GM12874 (cell line): ENCODE measurements around the gene ZNF385B.

Experiments used
- TF ChIP-seq, protein P1 (sequence below): IDR thresholded peaks from 2 replicates; pipeline ENCODE4 v1.5.1; 2011; ENCODE audit warnings: low read depth, mild to moderate bottlenecking, control low read depth, low read length, moderate library complexity; ENCODE audit not compliant: insufficient read depth

ZNF385B gene

DNA sequence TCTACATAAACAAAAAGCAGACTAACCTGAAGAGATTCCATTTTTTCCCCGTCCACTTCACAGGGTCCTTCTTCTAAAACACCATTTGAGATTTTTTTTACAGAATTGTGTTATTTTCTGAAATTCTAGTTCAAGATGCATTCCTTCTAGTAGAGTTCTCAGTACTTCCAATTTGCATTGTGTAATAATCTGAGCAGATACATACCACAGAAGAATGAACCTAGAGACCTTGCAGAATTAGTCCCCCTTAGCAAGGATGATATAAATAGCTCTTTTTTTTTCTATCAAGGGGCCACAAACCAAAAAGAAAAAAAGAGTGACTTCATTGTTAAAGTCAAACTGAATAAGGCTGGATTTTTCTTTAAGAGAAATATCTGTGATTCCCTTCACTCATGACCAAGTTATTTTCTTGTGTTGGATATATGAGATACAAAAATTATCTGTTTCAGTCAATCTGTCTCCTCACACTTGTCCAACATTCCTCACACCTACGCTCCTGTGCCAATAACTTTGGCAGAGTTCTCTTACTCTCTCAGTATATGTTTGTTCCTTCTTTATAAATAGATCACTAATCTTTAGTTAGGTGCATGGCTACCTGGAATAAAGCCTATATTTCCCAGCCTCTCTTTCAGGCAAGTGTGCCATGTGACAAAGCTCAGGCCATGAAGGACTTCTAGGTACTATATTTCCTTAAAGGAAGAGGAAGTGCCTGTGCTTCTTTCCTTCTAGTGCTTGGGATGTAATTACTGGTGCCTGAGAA lies 183.5 kb downstream of the ZNF385B start:
- TF ChIP-seq, protein P1, sequence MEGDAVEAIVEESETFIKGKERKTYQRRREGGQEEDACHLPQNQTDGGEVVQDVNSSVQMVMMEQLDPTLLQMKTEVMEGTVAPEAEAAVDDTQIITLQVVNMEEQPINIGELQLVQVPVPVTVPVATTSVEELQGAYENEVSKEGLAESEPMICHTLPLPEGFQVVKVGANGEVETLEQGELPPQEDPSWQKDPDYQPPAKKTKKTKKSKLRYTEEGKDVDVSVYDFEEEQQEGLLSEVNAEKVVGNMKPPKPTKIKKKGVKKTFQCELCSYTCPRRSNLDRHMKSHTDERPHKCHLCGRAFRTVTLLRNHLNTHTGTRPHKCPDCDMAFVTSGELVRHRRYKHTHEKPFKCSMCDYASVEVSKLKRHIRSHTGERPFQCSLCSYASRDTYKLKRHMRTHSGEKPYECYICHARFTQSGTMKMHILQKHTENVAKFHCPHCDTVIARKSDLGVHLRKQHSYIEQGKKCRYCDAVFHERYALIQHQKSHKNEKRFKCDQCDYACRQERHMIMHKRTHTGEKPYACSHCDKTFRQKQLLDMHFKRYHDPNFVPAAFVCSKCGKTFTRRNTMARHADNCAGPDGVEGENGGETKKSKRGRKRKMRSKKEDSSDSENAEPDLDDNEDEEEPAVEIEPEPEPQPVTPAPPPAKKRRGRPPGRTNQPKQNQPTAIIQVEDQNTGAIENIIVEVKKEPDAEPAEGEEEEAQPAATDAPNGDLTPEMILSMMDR, result no peak

DNA sequence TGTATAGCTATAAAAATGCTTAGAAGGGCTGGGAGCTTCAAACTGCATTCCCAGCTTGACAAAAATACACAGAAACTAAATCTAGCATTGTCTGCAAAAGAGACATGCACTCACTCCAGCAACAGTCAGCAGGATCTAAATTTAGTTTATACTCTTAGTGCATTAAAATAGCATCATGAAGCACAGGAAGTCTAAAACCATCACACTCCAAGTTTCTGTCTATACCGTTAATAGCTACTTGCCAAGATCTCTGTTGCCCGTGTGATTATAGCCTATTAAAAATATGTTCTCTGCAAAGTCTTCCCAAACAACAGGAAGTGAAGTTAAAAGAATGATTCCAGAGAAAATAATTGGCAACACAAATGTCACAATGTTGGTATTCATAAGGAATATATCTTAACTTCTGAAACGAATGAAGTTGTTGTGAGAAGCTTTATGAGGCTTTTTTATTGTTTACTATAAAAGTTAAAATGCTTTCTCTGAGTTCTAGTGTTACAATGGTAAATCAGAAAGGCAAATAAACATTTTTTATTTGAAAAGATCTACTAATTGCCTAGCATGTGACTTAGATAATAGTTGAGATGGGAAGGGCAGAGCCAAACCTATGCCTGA lies 184.2 kb downstream of the ZNF385B start:
- TF ChIP-seq, protein P1, result no peak

DNA sequence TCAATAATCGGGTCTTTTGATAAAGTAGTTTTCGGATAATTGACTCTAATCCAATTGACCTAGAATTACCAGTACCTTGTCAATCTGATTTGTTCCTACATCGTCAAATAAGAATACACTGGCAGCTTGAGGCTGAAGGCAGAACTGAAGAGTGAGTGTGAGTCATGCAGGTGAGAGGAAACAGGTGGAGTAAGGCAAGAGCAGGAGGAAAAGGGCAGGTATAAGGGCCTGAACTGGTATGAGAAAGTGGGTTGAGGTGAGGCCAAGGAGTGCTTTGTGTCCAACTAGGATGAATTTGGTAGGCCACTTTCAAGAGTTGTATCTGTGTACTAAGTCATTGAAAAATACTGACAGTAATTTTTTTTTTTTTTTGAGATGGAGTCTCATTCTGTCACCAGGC lies 186.0 kb downstream of the ZNF385B start:
- TF ChIP-seq, protein P1, result no peak

DNA sequence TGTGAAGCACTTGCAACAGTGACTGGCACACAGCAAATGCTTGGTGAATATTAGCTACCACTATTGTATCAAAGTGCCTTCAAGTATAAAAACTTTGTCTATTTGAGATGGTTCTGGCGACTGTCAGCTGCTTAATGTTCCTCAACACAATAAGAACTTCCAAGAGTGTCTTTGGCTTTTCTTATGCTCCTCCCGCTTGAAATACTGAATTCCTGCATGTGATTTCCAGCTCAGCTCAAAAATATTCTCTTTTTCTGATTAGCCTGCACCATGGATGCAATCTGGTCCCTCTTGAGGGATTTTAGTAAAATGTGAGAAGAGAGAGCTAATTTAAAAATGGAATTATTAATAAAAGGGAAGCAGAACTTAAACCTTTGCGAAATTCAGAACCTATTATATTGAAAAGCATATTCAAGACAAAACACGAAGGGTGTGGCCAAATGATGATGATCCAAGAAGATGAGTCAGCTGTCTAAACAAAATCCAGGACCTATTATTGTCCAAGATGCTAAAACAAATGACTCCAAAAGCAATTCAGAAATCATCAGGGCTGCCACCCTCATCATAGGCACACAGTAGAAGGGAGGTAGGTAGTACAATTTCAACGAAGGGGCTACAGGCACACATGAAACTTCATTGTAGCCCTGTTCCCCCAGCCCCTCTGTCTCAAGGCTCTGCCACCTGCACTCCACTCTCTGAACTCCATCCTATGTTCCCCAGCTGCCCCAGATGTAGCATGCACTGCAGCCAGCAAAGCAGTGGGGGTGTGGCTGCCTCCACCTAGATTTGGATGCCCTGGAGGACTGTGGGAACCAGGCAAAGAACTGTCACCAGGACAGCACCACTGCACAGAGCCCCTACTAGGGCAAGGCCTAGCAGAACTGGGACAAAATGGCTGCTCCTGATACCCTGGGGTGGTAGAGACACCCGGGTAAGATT lies 190.1 kb downstream of the ZNF385B start:
- TF ChIP-seq, protein P1, result no peak

DNA sequence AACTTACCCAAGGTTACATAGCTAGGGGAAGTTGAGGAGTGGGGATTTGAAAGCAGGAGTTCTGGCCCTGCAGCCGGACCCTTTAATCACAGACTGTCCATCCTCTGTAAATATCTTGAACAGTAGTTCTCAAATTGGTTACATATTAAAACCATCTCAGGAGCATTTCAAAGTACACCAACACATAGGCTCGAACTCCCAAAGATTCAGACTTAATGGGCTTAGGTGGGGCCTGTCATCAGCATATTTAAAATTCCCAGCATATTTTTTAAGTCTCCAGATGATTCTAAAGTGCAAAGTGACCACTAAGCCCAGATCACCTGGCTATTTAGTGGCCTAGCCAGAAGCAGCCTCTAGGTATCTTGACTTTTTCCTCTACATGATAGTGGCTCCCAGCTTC lies 192.2 kb downstream of the ZNF385B start:
- TF ChIP-seq, protein P1, result no peak

DNA sequence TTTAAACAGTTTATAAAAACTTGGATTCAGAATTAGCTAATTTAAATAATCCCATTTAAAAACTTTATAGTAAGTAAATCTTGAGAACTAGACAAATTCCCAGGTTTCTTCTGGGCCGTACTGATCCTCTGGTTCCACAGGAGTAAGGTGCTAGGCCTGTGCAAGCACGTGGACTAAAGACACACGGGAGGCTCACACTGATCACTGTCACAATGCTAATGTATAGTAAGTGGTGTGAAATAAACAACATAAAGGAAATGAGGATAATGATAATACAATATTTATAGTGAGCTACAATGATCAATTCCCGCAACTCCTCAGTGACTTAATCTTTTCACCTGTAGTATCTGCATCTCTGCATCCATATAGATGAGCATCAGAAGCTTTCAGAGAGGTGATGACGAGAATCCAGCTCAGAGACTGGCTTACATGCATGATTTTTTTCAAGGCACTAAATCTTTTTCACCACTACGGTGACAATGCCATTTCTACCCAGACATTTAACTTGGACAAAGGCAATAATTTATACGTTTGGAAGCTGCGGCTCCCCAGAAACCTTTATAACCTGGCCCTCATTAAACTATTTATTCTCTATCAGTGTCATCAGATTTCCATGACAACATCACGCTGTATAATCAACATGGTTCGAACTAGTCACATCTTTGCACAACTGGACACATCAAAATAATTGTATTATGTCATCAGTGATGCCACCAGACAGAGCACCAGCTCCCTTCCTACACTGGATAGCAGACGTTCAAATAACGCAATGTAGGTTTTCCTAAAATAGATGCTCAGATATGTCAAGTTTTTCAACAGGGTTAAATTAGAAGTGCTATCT lies 196.2 kb downstream of the ZNF385B start:
- TF ChIP-seq, protein P1, result no peak

DNA sequence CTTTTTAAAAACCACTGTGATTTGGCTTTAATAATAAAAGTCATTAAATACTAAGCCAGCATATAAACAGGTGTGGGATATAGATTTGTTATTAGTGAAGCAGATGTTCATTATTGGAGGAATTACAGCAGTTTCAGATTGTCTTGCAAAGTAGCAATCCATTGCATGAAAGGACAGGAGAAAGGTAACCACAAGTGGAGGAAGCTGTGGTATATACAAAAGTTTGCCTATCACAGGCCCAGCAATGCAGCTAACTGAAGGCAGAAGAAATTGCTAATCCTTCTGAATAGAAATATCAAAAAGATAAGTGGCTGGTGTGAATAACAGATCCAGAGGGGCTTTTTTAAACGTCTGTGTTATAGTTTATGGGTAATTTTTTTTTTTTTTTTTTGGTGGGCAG lies 199.4 kb downstream of the ZNF385B start:
- TF ChIP-seq, protein P1, result no peak
